NK-92 treated with Interleukin-12 subunit alpha and Interleukin-12 subunit beta, amount 100 ng/mL, for 24 hours (cell line): ENCODE measurements around the gene SIK2.
"Not testable (repeated sequence)": the region's sequence is repeated elsewhere in the genome, so short reads cannot be mapped to it uniquely, and the experiment has no call there.

ENCODE experiments used
- DNase-seq: peaks from one replicate; lab custom pipeline; 2025; lab: John Stamatoyannopoulos, UW

Gene SIK2

GRCh38 chr11:111698852-111699559 lies 96.8 kb downstream of the SIK2 start:
- DNase-seq, result no peak

GRCh38 chr11:111699579-111700156 lies 97.4 kb downstream of the SIK2 start:
- no peak for DNase-seq

GRCh38 chr11:111700162-111700561 lies 97.9 kb downstream of the SIK2 start:
- DNase-seq, result no peak

GRCh38 chr11:111702623-111703022 lies 100.4 kb downstream of the SIK2 start:
- no peak for DNase-seq

GRCh38 chr11:111703576-111703975 lies 101.3 kb downstream of the SIK2 start:
- DNase-seq, result no peak

- DNase-seq, result no peak
Observed at GRCh38 chr11:111707039-111707690, 104.9 kb downstream of the SIK2 start.

- DNase-seq, result no peak
Observed at GRCh38 chr11:111707691-111708067, 105.4 kb downstream of the SIK2 start.

GRCh38 chr11:111714522-111714921 lies 112.3 kb downstream of the SIK2 start:
- DNase-seq, result no peak

- no peak for DNase-seq
Observed at GRCh38 chr11:111715142-111715816, 113.0 kb downstream of the SIK2 start.

- not testable (repeated sequence) for DNase-seq
Observed at GRCh38 chr11:111717660-111718059, 115.4 kb downstream of the SIK2 start.

GRCh38 chr11:111718436-111718835 lies 116.2 kb downstream of the SIK2 start:
- DNase-seq, result no peak

GRCh38 chr11:111718859-111719258 lies 116.6 kb downstream of the SIK2 start:
- DNase-seq, result no peak

GRCh38 chr11:111719379-111719778 lies 117.1 kb downstream of the SIK2 start:
- no peak for DNase-seq

GRCh38 chr11:111720801-111721494 lies 118.7 kb downstream of the SIK2 start:
- DNase-seq, result no peak

- DNase-seq, result no peak
Observed at GRCh38 chr11:111722501-111722900, 120.3 kb downstream of the SIK2 start.

- no peak for DNase-seq
Observed at GRCh38 chr11:111723595-111723994, 121.3 kb downstream of the SIK2 start.

GRCh38 chr11:111724615-111725129 lies 122.4 kb downstream of the SIK2 start:
- DNase-seq, result no peak

- no peak for DNase-seq
Observed at GRCh38 chr11:111725621-111726020, 123.4 kb downstream of the SIK2 start.

GRCh38 chr11:111726301-111726713 lies 124.1 kb downstream of the SIK2 start:
- DNase-seq, result no peak

GRCh38 chr11:111727431-111727830 lies 125.2 kb downstream of the SIK2 start:
- no peak for DNase-seq

GRCh38 chr11:111729071-111729830 lies 127.0 kb downstream of the SIK2 start:
- no peak for DNase-seq
